Kidney capillary endothelial cell (primary cell): Measurements from ENCODE around the gene ZFP90.

Experiments
- DNase-seq: peaks from one replicate; pipeline ENCODE4 v3.0.0-alpha.2; 2018; ENCODE audit warnings: low spot score

The ZFP90 gene

GRCh38 chr16:68590201-68590994 is 51.3 kb downstream of the ZFP90 start:
- DNase-seq, result peak; percentile 55

- DNase-seq, result no peak
These were observed 53.6 kb downstream of the ZFP90 start for GRCh38 chr16:68592466-68593337.

DNA sequence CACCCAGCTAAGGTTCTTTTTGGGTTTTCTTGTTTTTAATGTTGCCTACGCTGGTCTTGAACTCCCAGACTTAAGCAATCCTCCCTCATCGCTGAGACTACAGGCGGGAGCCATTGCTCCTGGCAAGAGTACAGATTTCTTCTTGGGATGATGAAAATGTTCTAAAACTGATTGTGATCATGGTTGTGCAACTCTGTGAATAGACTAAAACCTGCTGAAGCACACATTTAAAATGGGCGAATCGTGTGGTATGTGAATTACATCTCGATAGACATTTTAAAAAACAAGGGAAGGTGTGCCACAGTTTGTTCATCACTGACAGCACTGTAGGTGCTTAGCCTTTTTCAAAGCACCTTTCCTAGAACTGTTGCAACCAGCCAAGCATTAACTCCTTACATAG is 57.2 kb downstream of the ZFP90 start:
- no peak for DNase-seq

GRCh38 chr16:68599586-68599985 is 60.5 kb downstream of the ZFP90 start:
- no peak for DNase-seq

DNA sequence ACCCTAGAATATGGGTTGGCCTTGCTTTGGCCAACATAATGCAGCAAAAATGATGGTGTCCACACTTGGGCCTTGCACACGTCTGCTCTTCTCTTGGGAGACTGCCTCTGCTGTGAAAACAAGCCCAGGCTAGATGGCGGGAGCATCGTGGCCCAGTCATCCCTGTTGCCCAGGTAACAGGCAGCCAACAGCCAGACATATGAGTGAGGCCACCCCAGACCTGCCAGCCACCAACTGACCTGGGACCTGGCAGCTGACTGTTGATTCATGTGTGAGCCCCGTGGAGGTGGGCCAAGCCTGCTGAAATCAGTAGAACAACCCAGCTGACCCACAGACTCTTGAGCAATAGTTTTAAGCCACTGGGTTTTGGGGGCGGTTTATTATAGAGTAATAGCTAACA is 66.7 kb downstream of the ZFP90 start:
- DNase-seq, result no peak

DNA sequence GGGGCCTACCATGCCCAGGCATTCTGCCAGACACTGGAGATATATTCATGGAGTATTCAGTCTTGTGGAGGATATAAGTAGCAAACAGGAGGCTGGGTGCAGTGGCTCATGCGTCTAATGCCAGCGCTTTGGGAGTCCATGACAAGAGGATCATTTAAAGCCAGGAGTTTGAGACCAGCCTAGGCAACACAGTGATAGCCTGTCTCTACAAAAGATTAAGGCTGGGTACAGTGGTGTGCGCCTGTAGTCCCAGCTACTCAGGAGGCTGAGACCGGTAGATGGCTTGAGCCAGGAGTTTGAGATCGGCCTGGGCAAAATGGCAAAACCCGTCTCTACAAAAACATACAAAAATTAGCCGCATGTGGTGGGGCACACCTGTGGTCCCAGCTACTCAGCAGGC is 68.4 kb downstream of the ZFP90 start:
- DNase-seq, result no peak

- no peak for DNase-seq
These were observed 69.2 kb downstream of the ZFP90 start for GRCh38 chr16:68608330-68608729.

GRCh38 chr16:68612996-68613395 is 73.9 kb downstream of the ZFP90 start:
- no peak for DNase-seq

- no peak for DNase-seq
These were observed 78.6 kb downstream of the ZFP90 start for GRCh38 chr16:68617734-68618133.
